GM12865 (cell line): ENCODE results near the gene ZP2.
"Not testable (repeated sequence)": the region's sequence is repeated elsewhere in the genome, so short reads cannot be mapped to it uniquely, and the experiment has no call there.

Experiments used
- DNase-seq: peaks from one replicate; pipeline ENCODE4 v3.0.0; 2010; ENCODE audit warnings: low read depth
- H3K4me3 ChIP-seq: 2 replicates; pipeline ENCODE4 v1.5.1; 2011; ENCODE audit warnings: mild to moderate bottlenecking, low read depth, low read length, control low read depth
- TF ChIP-seq, protein P1 (sequence below): IDR thresholded peaks from 2 replicates; pipeline ENCODE4 v1.5.1; 2011; ENCODE audit warnings: low read length, control low read depth, low read depth, inconsistent platforms; ENCODE audit not compliant: insufficient read depth; ENCODE audit errors: missing control alignments

ZP2 gene

DNA sequence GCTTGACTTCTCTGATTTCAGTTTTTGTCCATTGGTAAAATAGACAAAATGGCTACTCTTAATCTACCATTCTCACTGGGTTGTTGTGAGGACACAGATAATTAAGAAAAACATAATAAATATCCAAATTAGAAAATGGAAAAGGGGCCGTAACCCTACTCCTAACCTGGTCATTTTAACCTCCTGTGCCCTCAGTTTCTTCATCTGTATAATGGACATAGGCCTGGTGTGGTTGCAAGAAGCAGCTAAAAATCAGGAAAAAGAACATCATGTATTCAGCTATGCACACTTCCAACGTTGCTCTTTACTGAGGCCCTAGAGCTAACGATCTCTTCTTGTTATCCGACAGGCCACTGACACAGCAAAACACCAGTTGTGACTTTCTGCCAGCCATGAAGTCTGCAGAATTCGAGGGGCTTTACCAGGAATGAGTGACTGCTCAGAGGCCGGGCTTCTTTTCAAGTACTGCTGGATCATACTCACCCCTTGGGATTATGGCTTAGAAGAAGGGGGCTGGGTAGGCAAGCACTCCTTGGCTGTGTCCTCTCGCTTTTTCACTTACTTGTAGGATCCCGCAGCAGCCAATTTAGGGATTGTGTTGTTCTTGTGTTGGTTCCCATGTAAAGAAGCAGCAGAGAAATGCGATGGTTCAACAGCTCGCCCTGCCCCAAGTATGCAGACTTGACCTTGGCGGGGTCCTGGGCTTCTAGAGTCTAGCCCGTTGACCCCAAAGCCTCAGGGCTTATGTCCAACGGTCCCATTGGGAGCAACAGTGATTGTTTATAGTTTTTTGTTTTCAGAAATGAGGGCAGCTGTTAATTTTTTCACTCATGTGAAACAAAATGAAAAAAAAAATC is 32.0 kb downstream of the ZP2 start:
- H3K4me3 ChIP-seq, result no peak overlapping the region
- no peak for DNase-seq
- TF ChIP-seq, protein P1, sequence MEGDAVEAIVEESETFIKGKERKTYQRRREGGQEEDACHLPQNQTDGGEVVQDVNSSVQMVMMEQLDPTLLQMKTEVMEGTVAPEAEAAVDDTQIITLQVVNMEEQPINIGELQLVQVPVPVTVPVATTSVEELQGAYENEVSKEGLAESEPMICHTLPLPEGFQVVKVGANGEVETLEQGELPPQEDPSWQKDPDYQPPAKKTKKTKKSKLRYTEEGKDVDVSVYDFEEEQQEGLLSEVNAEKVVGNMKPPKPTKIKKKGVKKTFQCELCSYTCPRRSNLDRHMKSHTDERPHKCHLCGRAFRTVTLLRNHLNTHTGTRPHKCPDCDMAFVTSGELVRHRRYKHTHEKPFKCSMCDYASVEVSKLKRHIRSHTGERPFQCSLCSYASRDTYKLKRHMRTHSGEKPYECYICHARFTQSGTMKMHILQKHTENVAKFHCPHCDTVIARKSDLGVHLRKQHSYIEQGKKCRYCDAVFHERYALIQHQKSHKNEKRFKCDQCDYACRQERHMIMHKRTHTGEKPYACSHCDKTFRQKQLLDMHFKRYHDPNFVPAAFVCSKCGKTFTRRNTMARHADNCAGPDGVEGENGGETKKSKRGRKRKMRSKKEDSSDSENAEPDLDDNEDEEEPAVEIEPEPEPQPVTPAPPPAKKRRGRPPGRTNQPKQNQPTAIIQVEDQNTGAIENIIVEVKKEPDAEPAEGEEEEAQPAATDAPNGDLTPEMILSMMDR, result no peak

DNA sequence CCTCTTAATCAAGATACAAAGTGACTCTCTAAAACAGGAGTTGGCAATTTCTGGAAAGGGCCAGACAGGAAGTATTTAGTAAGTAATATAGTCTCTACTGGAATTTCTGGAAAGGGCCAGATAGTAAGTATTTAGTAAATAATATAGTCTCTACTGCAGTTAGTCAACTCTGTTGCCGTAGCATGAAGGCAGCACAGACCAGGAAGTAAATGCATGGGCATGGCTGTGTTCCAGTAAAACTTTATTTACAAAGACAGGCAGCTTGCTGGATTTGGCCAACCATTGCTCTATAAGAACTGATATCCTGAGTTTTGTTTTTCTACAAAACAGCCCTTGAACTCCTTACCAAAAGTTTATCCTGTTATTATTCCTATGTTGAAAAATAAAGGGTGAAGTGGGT is 36.0 kb downstream of the ZP2 start:
- TF ChIP-seq, protein P1, result no peak
- no peak overlapping the region for H3K4me3 ChIP-seq
- no peak for DNase-seq

DNA sequence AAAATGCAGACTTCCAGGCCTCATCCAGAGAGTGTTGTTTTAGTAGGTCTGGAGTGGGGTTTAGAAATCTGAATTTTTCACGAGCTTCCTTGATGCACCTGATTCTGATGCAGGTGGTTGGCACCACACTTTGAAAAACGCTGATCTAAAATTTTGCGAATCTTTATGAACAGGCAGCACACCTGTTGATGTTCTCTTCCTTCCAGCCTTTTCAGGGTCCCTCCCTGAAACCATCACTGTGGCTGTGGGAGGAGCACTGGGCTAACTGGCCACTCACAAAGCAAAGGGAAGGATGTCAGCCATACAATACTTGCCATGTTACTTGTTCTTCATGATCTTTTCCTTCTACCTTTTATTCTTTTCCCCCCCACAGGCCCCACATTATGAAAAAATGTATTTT is 38.7 kb downstream of the ZP2 start:
- TF ChIP-seq, protein P1, result no peak
- no peak for DNase-seq
- no peak overlapping the region for H3K4me3 ChIP-seq

DNA sequence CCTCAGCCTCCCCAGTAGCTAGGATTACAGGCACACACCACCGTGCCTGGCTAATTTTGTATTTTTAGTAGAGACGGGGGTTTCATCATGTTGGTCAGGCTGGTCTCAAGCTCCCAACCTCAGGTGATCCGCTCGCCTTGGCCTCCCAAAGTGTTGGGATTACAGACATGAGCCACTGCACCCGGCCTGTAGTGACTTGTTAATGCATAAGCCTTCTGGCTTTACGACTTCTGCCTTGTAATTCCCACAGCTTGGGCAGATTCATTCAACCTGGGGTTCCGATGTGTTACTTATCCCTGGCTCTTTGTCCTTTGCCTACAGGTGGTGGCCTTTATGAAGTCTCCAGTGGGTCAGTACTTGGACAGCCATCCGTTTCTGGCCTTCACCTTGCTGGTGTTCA is 41.3 kb downstream of the ZP2 start:
- not testable (repeated sequence) for H3K4me3 ChIP-seq, DNase-seq

DNA sequence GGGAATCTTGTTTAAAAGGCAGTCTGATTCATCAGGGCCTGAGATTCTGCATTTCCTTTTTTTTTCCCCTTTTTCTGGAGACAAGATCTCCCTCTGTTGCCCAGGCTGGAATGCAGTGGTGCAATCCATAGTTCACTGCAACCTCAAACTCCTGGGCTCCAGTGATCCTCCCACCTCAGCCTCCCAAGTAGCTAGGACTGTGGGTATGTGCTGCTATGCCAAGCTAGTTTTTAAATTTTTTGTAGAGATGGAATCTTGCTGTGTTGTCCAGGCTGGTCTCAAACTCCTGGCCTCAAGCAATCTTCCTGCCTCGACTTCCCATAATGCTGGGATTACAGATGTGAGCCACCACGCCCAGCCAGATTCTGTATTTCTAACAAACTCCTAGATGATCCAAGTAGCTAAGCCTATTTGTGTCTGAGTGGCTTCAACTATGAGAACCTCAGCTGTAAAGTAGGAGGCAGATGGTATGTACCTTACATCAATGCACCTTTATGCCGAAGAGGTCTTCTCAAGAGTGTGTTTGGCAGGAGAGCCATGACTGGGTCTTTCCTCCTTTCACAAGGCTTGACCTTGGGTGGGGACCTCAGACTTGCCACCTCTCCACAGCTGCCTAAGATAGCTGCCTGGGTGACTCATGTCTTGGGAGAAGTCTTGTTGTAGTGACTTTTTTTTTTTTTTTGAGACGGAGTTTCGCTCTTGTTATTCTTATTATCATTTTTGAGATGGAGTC is 42.0 kb downstream of the ZP2 start:
- H3K4me3 ChIP-seq, result no peak overlapping the region
- no peak for DNase-seq
- TF ChIP-seq, protein P1, result no peak

DNA sequence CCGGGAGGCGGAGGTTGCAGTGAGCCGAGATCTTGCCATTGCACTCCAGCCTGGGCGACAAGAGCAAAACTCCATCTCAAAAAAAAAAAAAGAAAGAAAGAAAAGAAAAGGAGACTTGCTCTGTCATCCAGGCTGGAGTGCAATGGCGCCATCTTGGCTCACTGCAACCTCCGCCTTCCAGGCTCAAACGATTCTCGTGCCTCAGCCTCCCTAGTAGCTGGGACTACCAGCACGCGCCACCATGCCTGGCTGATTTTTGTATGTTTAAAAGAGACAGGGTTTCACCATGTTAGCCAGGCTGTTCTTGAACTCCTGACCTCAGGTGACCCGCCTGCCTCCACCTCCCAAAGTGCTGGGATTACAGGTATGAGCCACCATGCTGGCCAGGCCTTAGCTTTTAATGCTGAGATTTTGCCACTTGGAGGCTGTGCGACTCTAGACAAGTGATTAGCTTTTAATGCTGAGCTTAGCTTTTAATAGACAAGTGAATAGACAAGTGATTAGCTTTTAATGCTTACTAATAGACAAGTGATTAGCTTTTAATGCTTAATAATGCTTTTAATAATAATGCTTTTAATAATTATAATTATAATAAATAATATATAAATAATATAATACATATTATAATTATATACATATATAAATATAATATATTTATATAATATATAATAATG is 43.3 kb downstream of the ZP2 start:
- TF ChIP-seq, protein P1, result no peak
- no peak overlapping the region for H3K4me3 ChIP-seq
- DNase-seq, result no peak

DNA sequence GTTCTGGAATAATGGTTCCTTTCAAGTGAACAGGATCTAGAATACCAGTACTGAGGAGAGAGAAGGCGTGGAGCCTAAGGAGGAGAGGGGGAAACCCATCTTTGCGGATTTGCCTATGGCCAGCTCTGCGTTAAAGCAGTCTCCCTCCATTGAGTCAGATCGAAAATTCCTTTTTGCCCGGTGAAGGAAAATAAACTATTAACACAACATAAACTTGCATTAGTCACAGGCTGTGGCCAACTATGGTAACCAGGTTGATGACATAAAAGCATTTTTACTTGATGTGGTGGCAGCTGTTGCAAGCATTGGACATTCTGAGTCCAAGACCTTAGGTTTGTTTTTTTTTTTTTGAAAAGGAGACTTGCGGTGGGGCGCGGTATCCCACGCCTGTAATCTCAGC is 44.0 kb downstream of the ZP2 start:
- no peak for DNase-seq
- TF ChIP-seq, protein P1, result no peak
- H3K4me3 ChIP-seq, result no peak overlapping the region
